ENCODE measurements around the gene DPP7. TPM values are rescaled to one million over a fixed set of nuclear protein-coding genes. Genes with fewer than 3 reads are reported as not detected.
"Not testable (repeated sequence)": the region's sequence is repeated elsewhere in the genome, so short reads cannot be mapped to it uniquely, and the experiment has no call there.

DPP7 gene
- total and polyA plus RNA-seq, 3 donors from 2014 or later: 207 to 242 (median 215) TPM

DNA sequence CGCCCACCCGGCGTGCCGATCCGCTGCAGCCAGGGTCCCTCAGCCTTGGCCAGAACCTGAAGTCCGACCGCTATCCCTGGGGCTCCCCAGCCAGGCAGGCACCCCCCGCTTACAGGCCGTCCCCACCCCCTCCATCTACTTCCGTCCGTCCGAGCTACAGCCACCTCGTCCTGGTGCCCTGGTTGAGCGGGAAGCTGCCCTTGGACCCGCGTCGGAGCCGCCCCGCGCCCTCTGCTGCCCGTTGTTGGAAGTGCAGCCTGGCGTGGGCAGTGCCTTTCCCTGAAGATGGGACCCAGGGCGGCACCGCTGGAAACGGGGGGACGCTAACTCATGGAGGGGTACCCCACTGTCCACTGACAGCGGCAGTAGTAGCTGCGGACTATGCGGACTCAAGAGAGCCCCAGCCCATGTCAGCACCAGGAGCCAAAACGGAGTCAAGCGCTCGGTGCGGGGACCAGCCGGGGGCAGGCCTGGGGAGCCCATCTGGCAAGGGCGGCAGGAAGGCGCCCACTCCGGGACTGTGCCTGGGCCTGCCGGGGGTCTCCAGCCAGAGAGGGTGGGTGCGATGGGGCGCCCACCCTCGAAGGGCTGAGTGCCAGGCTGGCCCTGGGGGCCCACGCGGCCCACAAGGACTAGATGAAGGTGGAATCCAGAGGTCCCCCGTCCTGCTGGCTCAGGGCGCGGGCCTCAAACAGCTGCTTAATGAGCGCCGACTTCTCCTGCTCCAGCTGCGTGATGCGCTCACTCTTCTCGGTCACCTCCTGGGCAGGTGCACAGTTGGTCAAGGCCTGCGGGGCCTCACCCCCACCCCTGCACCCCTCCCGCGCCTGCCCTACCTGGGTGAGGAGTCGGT lies 50.3 kb downstream of the DPP7 start:
- peak; percentile 67 for DNase-seq
- intact Hi-C loops (cut with DNase I; ENCODE audit: low total_unique reads): no loop called here
- no peak overlapping the region for H3K27ac ChIP-seq

DNA sequence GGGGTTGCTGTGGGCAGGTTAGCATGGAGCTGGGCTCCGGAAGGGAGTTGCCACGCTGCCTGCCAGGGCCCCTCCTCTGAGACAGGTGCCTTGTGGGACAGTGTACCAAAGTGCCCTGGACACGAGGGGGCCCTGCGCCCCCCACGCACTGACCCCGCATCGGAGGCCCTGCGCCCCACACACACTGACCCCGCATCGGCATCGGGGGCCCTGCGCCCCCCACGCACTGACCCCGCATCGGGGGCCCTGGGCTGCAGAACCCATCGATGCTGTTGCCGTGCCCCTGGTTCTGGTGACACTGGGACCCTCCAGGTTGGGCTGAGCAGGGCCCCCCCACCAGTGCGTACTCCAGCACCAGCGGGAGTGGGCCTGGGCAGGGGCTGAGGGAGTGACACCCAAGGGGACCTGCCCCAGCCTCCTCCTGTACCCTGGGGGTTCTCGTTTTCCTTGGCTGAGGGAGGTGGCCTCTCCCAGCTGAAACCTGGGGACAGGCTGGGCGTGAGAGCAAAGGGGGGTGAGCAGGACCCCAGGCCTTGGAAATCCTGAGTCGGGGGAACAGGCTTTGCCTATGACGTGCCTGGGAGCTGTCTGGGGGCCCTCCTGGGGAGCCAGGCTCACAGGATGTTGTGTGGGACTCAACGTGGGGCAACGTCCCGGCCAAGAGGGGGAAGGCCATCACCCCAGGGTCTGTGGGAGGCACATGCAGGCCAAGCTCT lies 51.1 kb downstream of the DPP7 start:
- Histone ChIP-seq H3K36me3 (ENCODE audit: low read depth, missing control alignments) (no peaks in the 10 kb centered on the region), H3K27me3 (no peaks in the 10 kb centered on the region), H3K4me3 (no peak overlapping the region), H3K9me3 (no peaks in the 10 kb centered on the region), H3K4me1 (peaks cover 4% of the 10 kb centered on the region), H3K27ac (no peak overlapping the region)
- 91 to 93% methylated on average over 9 to 13 of the region's 26 CpGs for WGBS, 2 donors
- TF ChIP-seq, protein P1, sequence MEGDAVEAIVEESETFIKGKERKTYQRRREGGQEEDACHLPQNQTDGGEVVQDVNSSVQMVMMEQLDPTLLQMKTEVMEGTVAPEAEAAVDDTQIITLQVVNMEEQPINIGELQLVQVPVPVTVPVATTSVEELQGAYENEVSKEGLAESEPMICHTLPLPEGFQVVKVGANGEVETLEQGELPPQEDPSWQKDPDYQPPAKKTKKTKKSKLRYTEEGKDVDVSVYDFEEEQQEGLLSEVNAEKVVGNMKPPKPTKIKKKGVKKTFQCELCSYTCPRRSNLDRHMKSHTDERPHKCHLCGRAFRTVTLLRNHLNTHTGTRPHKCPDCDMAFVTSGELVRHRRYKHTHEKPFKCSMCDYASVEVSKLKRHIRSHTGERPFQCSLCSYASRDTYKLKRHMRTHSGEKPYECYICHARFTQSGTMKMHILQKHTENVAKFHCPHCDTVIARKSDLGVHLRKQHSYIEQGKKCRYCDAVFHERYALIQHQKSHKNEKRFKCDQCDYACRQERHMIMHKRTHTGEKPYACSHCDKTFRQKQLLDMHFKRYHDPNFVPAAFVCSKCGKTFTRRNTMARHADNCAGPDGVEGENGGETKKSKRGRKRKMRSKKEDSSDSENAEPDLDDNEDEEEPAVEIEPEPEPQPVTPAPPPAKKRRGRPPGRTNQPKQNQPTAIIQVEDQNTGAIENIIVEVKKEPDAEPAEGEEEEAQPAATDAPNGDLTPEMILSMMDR (IDR thresholded peaks at IDR 0.05): no peak
- no peak for TF ChIP-seq POLR2A (IDR thresholded peaks at IDR 0.05)
- DNase-seq: no peak
- intact Hi-C loops (cut with DNase I; ENCODE audit: low total_unique reads): no loop called here

More for the DNA sequence above, 50.3 kb downstream of the DPP7 start:
- Histone ChIP-seq H3K27me3 (no peaks in the 10 kb centered on the region), H3K9me3 (no peaks in the 10 kb centered on the region), H3K36me3 (ENCODE audit: low read depth, missing control alignments) (no peaks in the 10 kb centered on the region), H3K4me3 (no peak overlapping the region), H3K4me1 (peaks cover 4% of the 10 kb centered on the region)
- WGBS, 2 donors: 60 to 75% methylated on average over 4 to 55 of the region's 55 CpGs
- TF ChIP-seq POLR2A (IDR thresholded peaks at IDR 0.05): no peak
- TF ChIP-seq, protein P1 (IDR thresholded peaks at IDR 0.05): peak; percentile 91 to 98 (median 95)

DNA sequence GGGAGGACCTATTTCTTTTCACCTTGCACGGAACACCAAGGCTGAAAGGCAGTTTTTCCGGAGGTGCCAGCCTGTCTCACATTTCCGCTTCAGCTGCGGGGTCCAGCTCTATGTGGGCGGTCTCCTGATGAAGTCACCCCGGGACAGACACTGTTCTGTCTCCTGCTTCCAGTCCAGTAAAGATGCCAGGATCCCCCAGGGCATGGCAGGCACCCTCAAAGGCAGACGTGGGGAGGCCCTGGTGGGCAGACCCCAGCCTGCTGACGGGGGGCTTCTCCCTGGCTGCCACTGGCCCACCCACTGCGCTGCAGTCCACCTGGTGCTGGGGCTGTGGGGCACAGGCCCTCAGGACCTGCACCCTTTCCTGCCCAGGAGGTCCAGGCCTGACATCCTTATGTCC lies 51.7 kb downstream of the DPP7 start:
- WGBS, 2 donors: 89% methylated on average over 7 of the region's 9 CpGs; no CpG with 5 or more reads in 1 of the 2 donors
- H3K27ac ChIP-seq; H3K4me3 ChIP-seq; H3K4me1 ChIP-seq; DNase-seq; intact Hi-C loops (cut with DNase I; ENCODE audit: low total_unique reads); H3K9me3 ChIP-seq; H3K27me3 ChIP-seq; H3K36me3 ChIP-seq (ENCODE audit: low read depth, missing control alignments): not testable (repeated sequence)

DNA sequence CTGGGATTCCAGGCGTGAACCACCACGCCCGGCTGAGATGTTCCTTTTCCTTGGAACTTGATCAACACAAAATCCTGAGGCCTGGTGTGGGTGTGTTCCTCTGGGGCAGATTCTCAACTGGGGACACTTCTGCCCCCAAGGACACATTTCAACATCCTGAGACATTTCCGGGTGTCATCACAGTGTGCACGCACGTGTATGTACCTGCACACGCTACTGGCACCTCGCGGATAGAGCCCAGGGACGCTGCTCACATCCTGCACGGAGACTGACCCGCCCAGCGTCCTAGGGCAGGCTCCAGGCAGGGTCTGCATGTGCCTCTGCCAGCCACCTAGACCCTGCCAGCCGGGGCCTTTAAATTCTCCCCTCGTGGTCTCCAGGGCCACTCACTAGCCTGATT lies 52.1 kb downstream of the DPP7 start:
- H3K4me3 ChIP-seq: no peak overlapping the region
- H3K9me3 ChIP-seq: no peaks in the 10 kb centered on the region
- intact Hi-C loops (cut with DNase I; ENCODE audit: low total_unique reads): no loop called here
- TF ChIP-seq POLR2A (IDR thresholded peaks at IDR 0.05): no peak
- TF ChIP-seq, protein P1 (IDR thresholded peaks at IDR 0.05): no peak
- WGBS, 2 donors: 80 to 89% methylated on average over 9 to 15 of the region's 15 CpGs
- H3K36me3 ChIP-seq (ENCODE audit: low read depth, missing control alignments): no peaks in the 10 kb centered on the region
- H3K4me1 ChIP-seq: peaks cover 4% of the 10 kb centered on the region
- no peaks in the 10 kb centered on the region for H3K27me3 ChIP-seq
- no peak for DNase-seq
- H3K27ac ChIP-seq: no peak overlapping the region

Small RNAs within 50 kb of the gene (small RNA-seq; reads per million reads assigned to genes)
- gene RF00153: 0 to 0.09 reads per million in 2 donors

Other genes with a start within 250 kb of the DPP7 start
Only the 30 nearest of the 33 such genes appear.
- gene FBXW5, start 170.0 kb downstream of the DPP7 start, total RNA-seq: 100 to 1,000 TPM; 509 to 749 TPM
- 452 TPM for gene FBXW5, start 170.0 kb downstream of the DPP7 start, polyA plus RNA-seq (ENCODE audit: insufficient read depth, low read depth, low replicate concordance)
- gene C8G, start 169.5 kb downstream of the DPP7 start, total RNA-seq: 1 to 10 TPM; 4.6 to 4.9 TPM
- 4.6 TPM for gene C8G, start 169.5 kb downstream of the DPP7 start, polyA plus RNA-seq (ENCODE audit: insufficient read depth, low read depth, low replicate concordance)
- gene LCN12, start 162.5 kb downstream of the DPP7 start, total RNA-seq: 10 to 100 TPM; 11.5 to 27.8 TPM
- 27.1 TPM for gene LCN12, start 162.5 kb downstream of the DPP7 start, polyA plus RNA-seq (ENCODE audit: insufficient read depth, low read depth, low replicate concordance)
- 1,000 to 10,000 TPM; 5,554 to 5,948 TPM for gene PTGDS, start 137.2 kb downstream of the DPP7 start, total RNA-seq
- gene PTGDS, start 137.2 kb downstream of the DPP7 start, polyA plus RNA-seq (ENCODE audit: insufficient read depth, low read depth, low replicate concordance): 4,976 TPM
- 100 to 1,000 TPM in 1 of 2 donors, 10 to 100 TPM in 1; 59.3 to 131 TPM for gene LCNL1, start 131.7 kb downstream of the DPP7 start, total RNA-seq
- 17.5 TPM for gene LCNL1, start 131.7 kb downstream of the DPP7 start, polyA plus RNA-seq (ENCODE audit: insufficient read depth, low read depth, low replicate concordance)
- gene PAXX, start 122.3 kb downstream of the DPP7 start, total RNA-seq: 10 to 100 TPM; 47.8 to 56.6 TPM
- 25.9 TPM for gene PAXX, start 122.3 kb downstream of the DPP7 start, polyA plus RNA-seq (ENCODE audit: insufficient read depth, low read depth, low replicate concordance)
- gene CLIC3, start 118.2 kb downstream of the DPP7 start, total RNA-seq: 1 to 10 TPM; 1.8 to 1.9 TPM
- gene CLIC3, start 118.2 kb downstream of the DPP7 start, polyA plus RNA-seq (ENCODE audit: insufficient read depth, low read depth, low replicate concordance): 2.8 TPM
- 10 to 100 TPM; 56.0 to 65.5 TPM for gene ABCA2, start 86.5 kb downstream of the DPP7 start, total RNA-seq
- gene ABCA2, start 86.5 kb downstream of the DPP7 start, polyA plus RNA-seq (ENCODE audit: insufficient read depth, low read depth, low replicate concordance): 33.6 TPM
- under 1 TPM; 0.06 to 0.24 TPM for gene FUT7, start 82.6 kb downstream of the DPP7 start, total RNA-seq
- gene FUT7, start 82.6 kb downstream of the DPP7 start, polyA plus RNA-seq (ENCODE audit: insufficient read depth, low read depth, low replicate concordance): 0.24 TPM
- gene NPDC1, start 68.6 kb downstream of the DPP7 start, total RNA-seq: 100 to 1,000 TPM in 1 of 2 donors, 10 to 100 TPM in 1; 75.9 to 103 TPM
- 47.7 TPM for gene NPDC1, start 68.6 kb downstream of the DPP7 start, polyA plus RNA-seq (ENCODE audit: insufficient read depth, low read depth, low replicate concordance)
- gene ENTPD2, start 60.7 kb downstream of the DPP7 start, total RNA-seq: 1 to 10 TPM; 5.7 to 9.6 TPM
- gene ENTPD2, start 60.7 kb downstream of the DPP7 start, polyA plus RNA-seq (ENCODE audit: insufficient read depth, low read depth, low replicate concordance): 8.5 TPM
- gene SAPCD2, start 44.2 kb downstream of the DPP7 start, total RNA-seq: 1 to 10 TPM; 1.4 to 1.7 TPM
- gene SAPCD2, start 44.2 kb downstream of the DPP7 start, polyA plus RNA-seq (ENCODE audit: insufficient read depth, low read depth, low replicate concordance): 0.78 TPM
- 10 to 100 TPM in 1 of 2 donors, 1 to 10 TPM in 1; 7.2 to 10.1 TPM for gene UAP1L1, start 37.2 kb downstream of the DPP7 start, total RNA-seq
- 6.9 TPM for gene UAP1L1, start 37.2 kb downstream of the DPP7 start, polyA plus RNA-seq (ENCODE audit: insufficient read depth, low read depth, low replicate concordance)
- gene MAN1B1, start 27.7 kb downstream of the DPP7 start, total RNA-seq: 100 to 1,000 TPM; 122 to 124 TPM
- 62.2 TPM for gene MAN1B1, start 27.7 kb downstream of the DPP7 start, polyA plus RNA-seq (ENCODE audit: insufficient read depth, low read depth, low replicate concordance)
- gene GRIN1, start 24.4 kb upstream of the DPP7 start, total RNA-seq: 1 to 10 TPM; 1.5 to 3.8 TPM
- gene GRIN1, start 24.4 kb upstream of the DPP7 start, polyA plus RNA-seq (ENCODE audit: insufficient read depth, low read depth, low replicate concordance): 0.79 TPM
- 1 to 10 TPM; 2.4 to 5.1 TPM for gene LRRC26, start 55.3 kb upstream of the DPP7 start, total RNA-seq
- not detected for gene LRRC26, start 55.3 kb upstream of the DPP7 start, polyA plus RNA-seq (ENCODE audit: insufficient read depth, low read depth, low replicate concordance)
- 10 to 100 TPM; 19.8 to 37.9 TPM for gene TMEM210, start 57.3 kb upstream of the DPP7 start, total RNA-seq
- 83.2 TPM for gene TMEM210, start 57.3 kb upstream of the DPP7 start, polyA plus RNA-seq (ENCODE audit: insufficient read depth, low read depth, low replicate concordance)
- 10 to 100 TPM; 91.0 to 98.5 TPM for gene ANAPC2, start 73.8 kb upstream of the DPP7 start, total RNA-seq
- 80.6 TPM for gene ANAPC2, start 73.8 kb upstream of the DPP7 start, polyA plus RNA-seq (ENCODE audit: insufficient read depth, low read depth, low replicate concordance)
- 100 to 1,000 TPM; 134 to 137 TPM for gene SSNA1, start 73.9 kb upstream of the DPP7 start, total RNA-seq
- gene SSNA1, start 73.9 kb upstream of the DPP7 start, polyA plus RNA-seq (ENCODE audit: insufficient read depth, low read depth, low replicate concordance): 211 TPM
- 10 to 100 TPM; 25.9 to 35.2 TPM for gene TPRN, start 86.0 kb upstream of the DPP7 start, total RNA-seq
- 17.2 TPM for gene TPRN, start 86.0 kb upstream of the DPP7 start, polyA plus RNA-seq (ENCODE audit: insufficient read depth, low read depth, low replicate concordance)
- gene TMEM203, start 90.9 kb upstream of the DPP7 start, total RNA-seq: 10 to 100 TPM; 48.0 to 51.2 TPM
- 36.3 TPM for gene TMEM203, start 90.9 kb upstream of the DPP7 start, polyA plus RNA-seq (ENCODE audit: insufficient read depth, low read depth, low replicate concordance)
- 10 to 100 TPM; 27.5 to 29.1 TPM for gene NDOR1, start 91.0 kb upstream of the DPP7 start, total RNA-seq
- gene NDOR1, start 91.0 kb upstream of the DPP7 start, polyA plus RNA-seq (ENCODE audit: insufficient read depth, low read depth, low replicate concordance): 21.9 TPM
- gene RNF208, start 107.5 kb upstream of the DPP7 start, total RNA-seq: 1 to 10 TPM; 3.0 to 4.1 TPM
- 7.7 TPM for gene RNF208, start 107.5 kb upstream of the DPP7 start, polyA plus RNA-seq (ENCODE audit: insufficient read depth, low read depth, low replicate concordance)
- 1 to 10 TPM; 3.7 to 5.6 TPM for gene CYSRT1, start 110.4 kb upstream of the DPP7 start, total RNA-seq
- gene CYSRT1, start 110.4 kb upstream of the DPP7 start, polyA plus RNA-seq (ENCODE audit: insufficient read depth, low read depth, low replicate concordance): 3.0 TPM
- gene RNF224, start 112.8 kb upstream of the DPP7 start, total RNA-seq: under 1 TPM; 0.37 to 0.71 TPM
- gene RNF224, start 112.8 kb upstream of the DPP7 start, polyA plus RNA-seq (ENCODE audit: insufficient read depth, low read depth, low replicate concordance): 0.17 TPM
- gene SLC34A3, start 116.2 kb upstream of the DPP7 start, total RNA-seq: under 1 TPM; 0.24 to 0.25 TPM
- 0.15 TPM for gene SLC34A3, start 116.2 kb upstream of the DPP7 start, polyA plus RNA-seq (ENCODE audit: insufficient read depth, low read depth, low replicate concordance)
- gene TUBB4B, start 126.6 kb upstream of the DPP7 start, total RNA-seq: 100 to 1,000 TPM; 856 to 940 TPM
- 1,777 TPM for gene TUBB4B, start 126.6 kb upstream of the DPP7 start, polyA plus RNA-seq (ENCODE audit: insufficient read depth, low read depth, low replicate concordance)
- 10 to 100 TPM; 14.6 to 34.1 TPM for gene STPG3, start 136.6 kb upstream of the DPP7 start, total RNA-seq
- 58.9 TPM for gene STPG3, start 136.6 kb upstream of the DPP7 start, polyA plus RNA-seq (ENCODE audit: insufficient read depth, low read depth, low replicate concordance)
- 10 to 100 TPM; 60.9 to 76.7 TPM for gene NELFB, start 140.6 kb upstream of the DPP7 start, total RNA-seq
- 55.0 TPM for gene NELFB, start 140.6 kb upstream of the DPP7 start, polyA plus RNA-seq (ENCODE audit: insufficient read depth, low read depth, low replicate concordance)
- 1 to 10 TPM; 3.4 to 4.5 TPM for gene TOR4A, start 163.0 kb upstream of the DPP7 start, total RNA-seq
- gene TOR4A, start 163.0 kb upstream of the DPP7 start, polyA plus RNA-seq (ENCODE audit: insufficient read depth, low read depth, low replicate concordance): 2.1 TPM